GM18519 (cell line): ENCODE results near the gene ZNFX1.

Experiments used
- ATAC-seq: cut with Tn5 transposase; IDR thresholded peaks from one replicate; pipeline ENCODE4 v1.9.1; 2021; ENCODE audit warnings: mild to moderate bottlenecking, moderate library complexity; ENCODE audit not compliant: unreplicated experiment, low FRiP score

ZNFX1 gene

GRCh38 chr20:49256261-49256660 lies 21.6 kb downstream of the ZNFX1 start:
- ATAC-seq, result no peak

GRCh38 chr20:49252556-49253350 lies 25.1 kb downstream of the ZNFX1 start:
- no peak for ATAC-seq

- ATAC-seq, result no peak
Observed at GRCh38 chr20:49248879-49249665, 28.8 kb downstream of the ZNFX1 start.

GRCh38 chr20:49248301-49248700 lies 29.6 kb downstream of the ZNFX1 start:
- ATAC-seq, result no peak

GRCh38 chr20:49247792-49248191 lies 30.1 kb downstream of the ZNFX1 start:
- no peak for ATAC-seq

- no peak for ATAC-seq
Observed at GRCh38 chr20:49247169-49247723, 30.6 kb downstream of the ZNFX1 start.

- ATAC-seq, result no peak
Observed at GRCh38 chr20:49245921-49246740, 31.7 kb downstream of the ZNFX1 start.

- ATAC-seq, result no peak
Observed at GRCh38 chr20:49237531-49237930, 40.3 kb downstream of the ZNFX1 start.

GRCh38 chr20:49236301-49236700 lies 41.6 kb downstream of the ZNFX1 start:
- ATAC-seq, result no peak

- ATAC-seq, result no peak
Observed at GRCh38 chr20:49234831-49235230, 43.0 kb downstream of the ZNFX1 start.

- no peak for ATAC-seq
Observed at GRCh38 chr20:49233226-49233625, 44.6 kb downstream of the ZNFX1 start.

GRCh38 chr20:49231471-49231870 lies 46.4 kb downstream of the ZNFX1 start:
- ATAC-seq, result no peak

- ATAC-seq, result no peak
Observed at GRCh38 chr20:49230561-49231133, 47.2 kb downstream of the ZNFX1 start.

- ATAC-seq, result no peak
Observed at GRCh38 chr20:49230021-49230420, 47.8 kb downstream of the ZNFX1 start.

GRCh38 chr20:49229381-49229780 lies 48.5 kb downstream of the ZNFX1 start:
- no peak for ATAC-seq

- ATAC-seq, result no peak
Observed at GRCh38 chr20:49228676-49229075, 49.2 kb downstream of the ZNFX1 start.

- no peak for ATAC-seq
Observed at GRCh38 chr20:49225896-49226295, 52.0 kb downstream of the ZNFX1 start.

GRCh38 chr20:49219924-49220831 lies 57.7 kb downstream of the ZNFX1 start:
- no peak for ATAC-seq
